Activated naive CD4-positive, alpha-beta T cell treated with anti-CD3 and anti-CD28 coated beads, Interleukin-2, amount 10 ng/mL, durations not matched to agents 7 days and 5 days (primary cell): ENCODE measurements around the gene PLXNC1.

Source experiments
- CTCF ChIA-PET: fragments of 350-600 bp; sonication (Branson Sonifier 250); formaldehyde crosslinking; loops from one replicate; lab custom pipeline; 2021; ENCODE audit warnings: antibody characterized with exemption; lab: Charles Lee
- DNase-seq: peaks from one replicate; pipeline ENCODE4 v3.0.0-alpha.2; 2020
- H3K27ac Mint-ChIP-seq: one replicate; pipeline ENCODE4 v1.8.0; 2021; ENCODE audit warnings: mild to moderate bottlenecking, moderate library complexity, mixed read lengths
- H3K27me3 Mint-ChIP-seq: one replicate; pipeline ENCODE4 v1.8.0; 2021; ENCODE audit warnings: mild to moderate bottlenecking, mixed read lengths
- H3K36me3 Mint-ChIP-seq: one replicate; pipeline ENCODE4 v1.8.0; 2021; ENCODE audit warnings: mixed read lengths
- H3K4me1 Mint-ChIP-seq: one replicate; pipeline ENCODE4 v1.8.0; 2021; ENCODE audit warnings: mixed read lengths
- H3K4me3 Mint-ChIP-seq: one replicate; pipeline ENCODE4 v1.8.0; 2021; ENCODE audit warnings: mild to moderate bottlenecking, moderate library complexity, mixed read lengths
- H3K9me3 Mint-ChIP-seq: one replicate; pipeline ENCODE4 v1.8.0; 2021; ENCODE audit warnings: mixed read lengths

PLXNC1 gene

DNA sequence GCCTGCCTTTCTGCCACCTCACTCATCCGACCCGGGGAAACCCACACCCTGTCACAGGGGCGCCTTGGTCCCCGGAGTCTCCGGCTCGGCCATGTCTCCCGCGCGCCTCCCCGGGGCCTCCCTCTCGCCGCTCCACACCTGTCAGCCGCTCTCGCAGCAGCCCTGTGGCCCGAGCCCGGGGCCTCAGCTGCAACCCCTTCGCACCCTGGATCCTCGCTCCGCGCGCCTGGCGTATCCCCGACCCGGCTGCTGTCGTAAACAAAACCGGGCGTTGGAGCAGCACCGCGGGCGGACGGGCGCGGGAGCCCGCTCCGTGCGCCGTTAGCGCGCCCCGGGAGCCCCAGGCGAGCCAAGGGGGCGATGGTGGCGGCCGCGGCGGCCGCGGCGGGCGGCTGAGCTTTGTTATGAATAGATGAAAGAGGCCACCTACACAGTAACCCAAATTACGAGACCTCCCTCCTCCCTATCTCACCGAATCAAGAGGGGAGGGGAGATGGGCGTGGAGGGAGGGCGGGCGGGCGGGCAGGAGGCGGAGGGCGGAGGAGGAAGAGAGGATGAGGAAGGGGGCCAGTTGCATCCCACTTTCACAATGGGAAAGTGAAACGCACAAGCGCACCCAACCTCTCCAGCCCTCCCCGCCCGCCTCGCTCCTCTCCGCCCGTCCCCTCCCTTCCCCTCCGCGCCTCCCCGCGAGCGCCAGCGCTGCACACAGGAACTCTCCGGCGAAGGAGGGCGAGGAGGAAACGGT is at the start of gene PLXNC1:
Gene PLXNC1 (plus strand): TSS at position 587 of the 748 bp plus-strand sequence. CDS start 395 bp downstream, outside the sequence.
- peak within 1 kb of the TSS; percentile 83 for H3K27ac Mint-ChIP-seq
- peak within 1 kb of the TSS; percentile 88 for H3K4me3 Mint-ChIP-seq
- no peaks in the 10 kb centered on the region for H3K9me3 Mint-ChIP-seq
- peaks cover 43% of the 10 kb centered on the region for H3K27me3 Mint-ChIP-seq
- CTCF ChIA-PET = interaction anchor here (0.6 to 2.2 kb wide), 11 partner anchors 10 to 642 kb away, joined by 3 to 9 read pairs (median 4); partner anchors contain the start of gene CEP83
- H3K4me1 Mint-ChIP-seq = peaks cover 35% of the 10 kb centered on the region
- DNase-seq = peak; percentile 91
- peaks cover 15% of the 10 kb centered on the region for H3K36me3 Mint-ChIP-seq

GRCh38 chr12:94099191-94099590 is 49.2 kb upstream of the PLXNC1 start:
- H3K27me3 Mint-ChIP-seq = peaks cover 7% of the 10 kb centered on the region
- H3K27ac Mint-ChIP-seq = peak overlapping the region; percentile 89
- no peak for DNase-seq
- peaks cover 51% of the 10 kb centered on the region for H3K4me1 Mint-ChIP-seq
- no peaks in the 10 kb centered on the region for H3K9me3 Mint-ChIP-seq
- H3K4me3 Mint-ChIP-seq = no peak overlapping the region
- CTCF ChIA-PET = interaction anchor here (1.2 to 6.5 kb wide), 8 partner anchors 22 to 615 kb away, joined by 3 to 200 read pairs (median 99); partner anchors contain the start of gene SOCS2
- peaks cover 2% of the 10 kb centered on the region for H3K36me3 Mint-ChIP-seq

- H3K27ac Mint-ChIP-seq = peak overlapping the region; percentile 89
- CTCF ChIA-PET = interaction anchor here (1.2 to 6.5 kb wide), 11 partner anchors 22 to 1112 kb away, joined by 3 to 200 read pairs (median 25); partner anchors contain the start of gene SOCS2
- H3K27me3 Mint-ChIP-seq = peaks cover 8% of the 10 kb centered on the region
- no peak for DNase-seq
- H3K36me3 Mint-ChIP-seq = peaks cover 3% of the 10 kb centered on the region
- H3K4me1 Mint-ChIP-seq = peaks cover 52% of the 10 kb centered on the region
- no peaks in the 10 kb centered on the region for H3K9me3 Mint-ChIP-seq
- no peak overlapping the region for H3K4me3 Mint-ChIP-seq
Observed at GRCh38 chr12:94099632-94100031, 48.7 kb upstream of the PLXNC1 start.

DNA sequence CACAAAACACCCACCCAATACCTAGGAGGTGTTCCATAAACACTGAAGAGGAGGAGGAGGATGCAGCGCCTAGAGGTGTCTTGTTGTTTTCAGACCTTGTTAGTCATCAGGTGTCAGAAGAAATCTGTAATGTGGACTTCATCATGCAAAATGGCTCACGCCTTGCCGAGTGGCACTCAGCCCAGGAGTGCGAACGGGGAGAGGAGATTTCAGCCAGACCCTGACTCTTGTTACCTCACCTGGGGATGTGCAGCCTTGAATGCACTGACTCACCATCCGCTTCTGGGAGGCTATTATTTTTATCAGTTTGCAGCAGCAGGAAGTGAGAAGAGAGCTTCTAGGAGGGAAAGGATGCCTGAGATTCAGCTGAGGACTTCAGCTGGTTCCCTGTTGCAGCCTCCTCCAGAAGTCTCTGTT is 48.2 kb upstream of the PLXNC1 start:
- peak overlapping the region; percentile 79 for H3K4me3 Mint-ChIP-seq
- CTCF ChIA-PET = interaction anchor here (0.7 to 6.5 kb wide), 29 partner anchors 10 to 1113 kb away, joined by 3 to 200 read pairs (median 5); partner anchors contain the start of gene SOCS2
- DNase-seq = peak; percentile 50
- peaks cover 14% of the 10 kb centered on the region for H3K27me3 Mint-ChIP-seq
- peaks cover 52% of the 10 kb centered on the region for H3K4me1 Mint-ChIP-seq
- peak overlapping the region; percentile 89 for H3K27ac Mint-ChIP-seq
- no peaks in the 10 kb centered on the region for H3K9me3 Mint-ChIP-seq
- H3K36me3 Mint-ChIP-seq = peaks cover 3% of the 10 kb centered on the region

GRCh38 chr12:94100990-94101737 is 47.2 kb upstream of the PLXNC1 start:
- no peaks in the 10 kb centered on the region for H3K9me3 Mint-ChIP-seq
- peaks cover 52% of the 10 kb centered on the region for H3K4me1 Mint-ChIP-seq
- peak overlapping the region; percentile 89 for H3K27ac Mint-ChIP-seq
- peaks cover 13% of the 10 kb centered on the region for H3K27me3 Mint-ChIP-seq
- CTCF ChIA-PET = interaction anchor here (0.6 to 6.5 kb wide), 71 partner anchors 10 to 1174 kb away, joined by 3 to 200 read pairs (median 4); partner anchors contain the start of gene SOCS2
- peak overlapping the region; percentile 79 for H3K4me3 Mint-ChIP-seq
- DNase-seq = peak; percentile 84
- H3K36me3 Mint-ChIP-seq = peaks cover 3% of the 10 kb centered on the region

GRCh38 chr12:94101738-94102660 is 46.4 kb upstream of the PLXNC1 start:
- Mint-ChIP-seq H3K27ac (peak overlapping the region; percentile 89), H3K9me3 (no peaks in the 10 kb centered on the region), H3K27me3 (peaks cover 9% of the 10 kb centered on the region), H3K4me3 (peak overlapping the region; percentile 79), H3K36me3 (peaks cover 3% of the 10 kb centered on the region), H3K4me1 (peaks cover 52% of the 10 kb centered on the region)
- CTCF ChIA-PET = interaction anchor here (0.6 to 6.5 kb wide), 86 partner anchors 8 to 1175 kb away, joined by 3 to 200 read pairs (median 4); partner anchors contain the start of genes SOCS2 and UBE2N
- DNase-seq = peak; percentile 92

- Mint-ChIP-seq H3K4me1 (peaks cover 50% of the 10 kb centered on the region), H3K27ac (no peak overlapping the region), H3K27me3 (peaks cover 12% of the 10 kb centered on the region), H3K9me3 (no peaks in the 10 kb centered on the region), H3K4me3 (no peak overlapping the region), H3K36me3 (peaks cover 3% of the 10 kb centered on the region)
- DNase-seq = no peak
- CTCF ChIA-PET = interaction anchor here (1.0 to 6.5 kb wide), 13 partner anchors 13 to 1117 kb away, joined by 3 to 200 read pairs (median 23); partner anchors contain the start of gene SOCS2
Observed at GRCh38 chr12:94103986-94104385, 44.4 kb upstream of the PLXNC1 start.

DNA sequence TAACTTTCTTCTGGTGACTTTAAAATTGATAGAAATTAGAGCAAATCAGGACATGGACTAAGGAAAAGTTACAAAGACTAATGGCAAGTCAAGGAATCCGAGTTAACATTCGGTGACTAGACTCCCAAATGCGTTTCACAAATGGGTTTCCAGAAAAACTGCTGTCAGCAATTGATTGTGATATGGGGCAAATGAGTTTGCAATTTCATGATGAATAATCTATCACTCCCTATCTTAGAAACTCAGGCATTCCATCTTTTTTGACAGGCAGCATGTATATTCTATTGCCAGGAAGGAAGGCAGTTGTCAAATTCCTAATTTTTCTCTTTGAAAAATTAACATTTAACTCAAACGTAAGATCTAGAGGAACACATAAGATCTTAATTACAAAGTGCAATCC is 40.5 kb upstream of the PLXNC1 start:
- no peak overlapping the region for H3K27ac Mint-ChIP-seq

DNA sequence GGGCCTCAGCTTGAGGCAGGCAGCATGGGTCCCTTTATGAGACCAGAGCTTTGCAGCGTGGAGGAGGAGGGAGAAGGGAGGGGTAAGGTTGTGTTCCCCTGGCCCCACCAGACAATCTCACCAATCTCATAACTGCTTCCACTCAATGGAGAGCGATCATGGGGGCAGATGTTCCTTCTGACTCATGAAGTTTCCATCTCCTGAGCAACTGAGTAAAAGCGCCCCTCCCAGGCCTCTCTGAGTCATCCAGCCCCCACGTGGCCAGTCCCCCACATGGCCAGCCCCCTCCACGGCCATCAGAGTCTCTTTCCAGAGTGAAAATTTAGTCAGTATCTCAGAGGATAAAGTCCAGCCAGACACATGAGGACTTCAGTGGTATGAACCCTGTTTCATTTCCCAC is 39.2 kb upstream of the PLXNC1 start:
- Mint-ChIP-seq H3K27ac (no peak overlapping the region), H3K4me3 (no peak overlapping the region), H3K9me3 (no peaks in the 10 kb centered on the region), H3K4me1 (peaks cover 24% of the 10 kb centered on the region), H3K36me3 (peaks cover under 1% of the 10 kb centered on the region), H3K27me3 (peaks cover 24% of the 10 kb centered on the region)
- CTCF ChIA-PET = no interaction called here
- DNase-seq = no peak

More for the DNA sequence above, 40.5 kb upstream of the PLXNC1 start:
- CTCF ChIA-PET = no interaction called here
- Mint-ChIP-seq H3K4me1 (peaks cover 37% of the 10 kb centered on the region), H3K4me3 (no peak overlapping the region), H3K27me3 (peaks cover 21% of the 10 kb centered on the region), H3K9me3 (no peaks in the 10 kb centered on the region), H3K36me3 (peaks cover 3% of the 10 kb centered on the region)
- DNase-seq = no peak

DNA sequence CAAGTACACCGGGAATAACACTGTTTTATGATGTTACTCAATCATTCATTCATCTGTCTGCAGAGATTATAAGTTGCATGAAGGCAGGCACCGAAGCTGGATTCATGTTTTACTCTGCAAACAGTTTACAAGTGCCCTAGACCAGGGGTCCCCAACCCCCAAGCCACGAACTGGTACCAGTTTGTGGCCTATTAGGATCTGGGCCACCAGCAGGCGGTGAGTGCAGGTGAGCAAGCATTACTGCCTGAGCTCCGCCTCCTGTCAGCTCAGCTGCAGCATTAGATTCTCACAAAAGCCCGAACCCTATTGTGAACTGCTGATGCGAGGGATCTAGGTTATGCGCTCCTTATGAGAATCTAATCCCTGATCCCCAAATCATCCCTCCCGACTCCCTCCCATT is 38.1 kb upstream of the PLXNC1 start:
- CTCF ChIA-PET = interaction anchor here (4.1 kb wide), 1 partner anchor 8 kb away, joined by 22 read pairs; no protein-coding TSS in a partner anchor

GRCh38 chr12:94111302-94111701 is 37.1 kb upstream of the PLXNC1 start:
- H3K4me3 Mint-ChIP-seq = no peak overlapping the region
- H3K27ac Mint-ChIP-seq = no peak overlapping the region
- no peaks in the 10 kb centered on the region for H3K36me3 Mint-ChIP-seq
- no peak for DNase-seq
- H3K4me1 Mint-ChIP-seq = peaks cover 23% of the 10 kb centered on the region
- H3K27me3 Mint-ChIP-seq = peaks cover 24% of the 10 kb centered on the region
- H3K9me3 Mint-ChIP-seq = no peaks in the 10 kb centered on the region
- CTCF ChIA-PET = interaction anchor here (4.1 kb wide), 1 partner anchor 9 kb away, joined by 22 read pairs; no protein-coding TSS in a partner anchor

More for the DNA sequence above, 38.1 kb upstream of the PLXNC1 start:
- Mint-ChIP-seq H3K27ac (no peak overlapping the region), H3K27me3 (peaks cover 26% of the 10 kb centered on the region), H3K36me3 (no peaks in the 10 kb centered on the region), H3K4me1 (peaks cover 23% of the 10 kb centered on the region), H3K9me3 (no peaks in the 10 kb centered on the region), H3K4me3 (no peak overlapping the region)
- no peak for DNase-seq

DNA sequence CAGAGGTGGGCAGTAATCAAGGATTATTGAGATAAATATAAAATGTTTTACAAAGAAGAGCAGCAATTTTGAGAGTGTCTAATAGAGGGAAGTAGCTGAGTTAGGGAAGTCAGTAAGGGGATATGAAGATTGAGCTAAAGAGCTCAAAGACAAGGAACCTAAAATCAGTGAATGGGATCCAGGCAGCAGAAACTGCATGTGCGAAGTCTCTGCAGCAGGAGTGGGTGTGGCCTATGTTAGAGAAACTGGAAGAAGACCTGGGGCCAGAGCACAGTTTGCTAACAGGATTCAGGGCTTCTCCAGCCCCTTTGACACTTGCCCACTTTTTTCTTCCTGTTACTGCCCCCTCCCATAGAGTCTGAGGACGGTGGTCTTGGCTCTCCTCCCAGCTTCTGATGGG is 36.3 kb upstream of the PLXNC1 start:
- Mint-ChIP-seq H3K9me3 (no peaks in the 10 kb centered on the region), H3K36me3 (no peaks in the 10 kb centered on the region), H3K27ac (no peak overlapping the region), H3K4me1 (peaks cover 23% of the 10 kb centered on the region), H3K27me3 (peaks cover 24% of the 10 kb centered on the region), H3K4me3 (no peak overlapping the region)
- DNase-seq = no peak
- CTCF ChIA-PET = interaction anchor here (4.1 kb wide), 1 partner anchor 10 kb away, joined by 22 read pairs; no protein-coding TSS in a partner anchor

DNA sequence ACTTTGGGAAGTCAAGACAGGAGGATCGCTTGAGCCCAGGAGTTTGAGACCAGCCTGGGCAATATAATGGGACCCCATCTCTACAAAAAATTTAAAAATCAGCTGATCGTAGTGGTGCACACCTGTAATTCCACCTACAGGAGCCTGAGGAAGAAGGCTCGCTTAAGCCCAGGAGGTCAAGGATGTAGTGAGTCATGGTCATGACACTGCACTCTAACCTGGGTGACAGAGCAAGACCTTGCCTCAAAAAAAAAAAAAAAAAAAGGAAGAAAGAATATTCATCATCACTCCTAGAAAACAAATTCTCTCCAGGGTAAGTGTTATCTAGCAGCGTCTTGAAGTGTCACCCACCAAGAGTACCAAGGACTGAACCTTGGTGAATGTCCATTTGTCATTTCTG is 34.2 kb upstream of the PLXNC1 start:
- Mint-ChIP-seq H3K9me3 (no peaks in the 10 kb centered on the region), H3K4me1 (peaks cover 20% of the 10 kb centered on the region), H3K27me3 (peaks cover 20% of the 10 kb centered on the region), H3K36me3 (no peaks in the 10 kb centered on the region), H3K4me3 (no peak overlapping the region), H3K27ac (no peak overlapping the region)
- DNase-seq = no peak
- CTCF ChIA-PET = no interaction called here
